Measurements from ENCODE around the gene GRK7.
A peak's percentile ranks its signal among the peaks of the same experiment; 100 is the strongest.
"Not testable (repeated sequence)": the region's sequence is repeated elsewhere in the genome, so short reads cannot be mapped to it uniquely, and the experiment has no call there.

Gene GRK7

DNA sequence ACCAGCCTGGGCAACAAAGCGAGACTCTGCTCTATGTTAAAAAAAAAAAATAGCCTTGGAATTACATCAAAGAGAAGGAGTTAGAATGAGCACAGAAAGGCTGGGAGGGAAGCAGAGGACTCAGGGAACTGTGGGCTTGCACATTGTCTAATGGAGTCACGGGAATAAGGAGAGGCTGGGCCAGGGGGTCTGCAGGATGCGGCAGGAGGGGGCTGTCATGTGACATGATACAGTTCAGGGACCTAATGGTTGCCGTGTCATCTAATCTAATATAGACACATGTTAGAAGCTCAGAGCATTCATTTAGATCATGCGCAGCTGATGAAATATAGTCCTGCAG is 32.5 kb downstream of the GRK7 start:
- no peak for DNase-seq (ENCODE audit: low read depth)

DNA sequence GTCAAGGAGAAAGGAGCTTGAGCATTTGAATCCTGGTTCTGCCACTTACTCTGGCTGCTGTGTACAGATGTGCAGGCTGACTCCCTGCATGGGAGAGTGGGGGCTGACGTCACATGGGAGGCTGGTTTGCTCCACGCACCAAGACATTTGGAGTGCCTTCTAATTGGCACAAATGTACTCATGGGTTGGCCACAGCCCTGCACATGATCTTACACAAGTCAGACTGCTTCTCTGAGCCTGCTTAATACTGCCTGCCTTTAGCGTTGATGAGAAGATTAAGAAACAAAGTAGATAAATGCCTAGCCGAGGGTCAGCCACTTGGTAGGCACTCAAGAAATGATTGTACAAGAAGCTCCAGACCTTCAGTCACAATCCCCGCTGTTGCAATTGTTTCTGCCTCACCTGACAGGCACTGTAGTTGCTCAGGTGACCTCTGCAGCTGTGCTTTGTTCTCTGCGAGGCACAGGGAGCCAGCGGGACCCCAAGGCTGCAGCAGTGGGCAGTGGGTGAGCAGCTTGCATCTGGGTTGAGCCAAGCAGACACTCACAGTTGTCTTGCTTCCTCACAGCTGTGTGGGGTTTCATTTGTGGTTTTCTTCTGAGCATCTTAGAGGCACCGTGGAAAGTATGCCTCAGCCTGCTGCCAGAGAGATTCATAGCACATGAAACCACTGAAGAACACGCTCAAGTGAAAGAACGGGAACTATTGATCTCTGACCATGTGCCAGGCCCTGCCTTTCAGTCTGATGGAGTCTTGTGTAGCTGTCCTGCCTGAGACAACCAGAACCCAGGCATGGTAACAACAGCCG is 33.1 kb downstream of the GRK7 start:
- DNase-seq (ENCODE audit: low read depth), result peak; percentile 80

DNA sequence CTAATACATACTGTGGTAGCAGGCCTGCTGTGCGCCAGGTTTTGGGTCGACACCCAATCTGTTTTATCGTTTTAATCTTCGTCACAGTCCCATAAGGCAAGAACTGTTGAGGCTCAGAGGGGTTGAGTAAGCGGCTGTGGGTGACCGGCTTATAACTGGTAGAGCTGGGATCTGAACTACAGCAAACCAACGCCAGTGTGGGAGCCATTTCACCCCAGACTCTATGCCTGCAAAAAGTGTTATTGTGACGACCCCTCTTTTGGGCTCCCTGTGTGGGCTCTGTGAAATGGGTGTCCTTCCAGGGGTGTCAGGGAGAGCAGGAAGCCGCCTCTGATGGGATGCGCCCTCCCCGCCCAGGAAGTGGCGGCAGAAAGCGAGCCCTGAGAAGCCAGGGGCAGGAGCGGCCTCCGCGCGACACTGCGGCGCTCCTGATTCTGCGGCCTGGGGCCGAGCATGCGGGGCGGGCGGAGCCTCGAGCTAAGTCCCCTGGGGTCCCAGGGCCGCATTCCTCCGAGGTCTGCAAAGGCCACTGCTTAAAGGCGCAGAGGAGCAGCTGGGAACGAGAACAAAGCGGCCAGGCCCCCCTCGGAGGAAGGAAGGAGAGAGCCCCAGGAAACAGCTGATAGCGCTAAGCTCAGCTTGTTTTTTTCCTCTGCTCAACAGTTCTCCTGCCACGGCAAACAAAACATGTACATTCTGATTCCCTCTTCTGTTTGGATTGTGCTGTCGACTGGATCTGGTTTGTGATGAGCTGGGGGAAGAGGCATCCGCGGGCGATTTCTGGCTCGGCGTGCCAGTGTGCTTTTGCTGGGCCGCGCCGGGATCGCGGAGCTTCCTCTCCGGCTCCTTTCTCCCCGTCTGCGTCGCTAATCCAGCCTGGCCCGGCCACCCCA is 33.9 kb downstream of the GRK7 start:
- DNase-seq (ENCODE audit: low read depth), result no peak

DNA sequence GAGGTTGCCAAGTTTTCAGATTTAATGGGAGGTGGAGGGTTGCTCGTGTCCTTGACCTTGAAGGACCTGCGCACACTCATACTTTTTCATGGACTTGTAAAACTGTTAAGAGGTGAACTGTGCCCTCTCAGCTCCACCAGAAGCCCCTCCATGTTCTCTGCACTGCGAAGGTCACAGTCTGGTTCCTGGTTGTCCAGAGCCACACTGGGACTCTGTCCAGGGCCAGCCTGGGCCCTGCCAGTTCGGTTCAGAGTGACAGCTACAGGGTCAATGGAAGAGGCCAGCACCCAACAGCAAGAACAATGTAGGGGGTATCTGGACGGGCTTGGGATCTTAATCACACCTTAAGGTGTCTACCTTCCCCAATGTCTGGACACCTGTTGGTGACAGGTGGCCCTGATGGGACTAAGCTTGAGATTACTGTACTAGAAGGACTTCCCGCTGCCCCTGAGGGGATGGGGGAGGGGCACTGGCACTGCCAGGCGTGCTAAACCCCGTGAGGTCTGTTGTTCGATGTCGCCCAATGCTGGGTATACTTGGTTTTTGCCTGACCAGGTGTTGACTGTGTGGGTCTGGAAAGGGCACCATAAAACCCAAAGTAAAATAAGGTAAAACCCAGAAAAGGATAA is 34.7 kb downstream of the GRK7 start:
- no peak for DNase-seq (ENCODE audit: low read depth)

DNA sequence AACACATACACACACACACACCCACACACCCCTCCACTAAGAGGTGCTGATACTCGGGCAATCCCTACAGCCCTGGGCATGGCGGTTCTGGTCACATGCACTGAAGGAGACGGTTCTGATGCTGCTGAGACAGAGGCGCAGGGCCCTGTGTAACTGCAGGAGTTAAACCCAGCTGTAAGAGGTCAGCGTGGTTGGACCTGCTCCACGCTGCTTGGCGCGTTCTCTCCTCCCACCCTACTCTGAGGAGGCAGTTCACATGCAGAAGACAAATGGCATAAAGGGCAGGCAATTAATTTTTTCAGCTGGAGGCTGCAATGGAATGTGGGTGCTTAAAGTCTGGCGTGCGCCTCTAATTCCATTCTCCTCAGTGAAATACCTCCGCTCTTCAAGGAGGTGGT is 35.2 kb downstream of the GRK7 start:
- DNase-seq (ENCODE audit: low read depth), result no peak

DNA sequence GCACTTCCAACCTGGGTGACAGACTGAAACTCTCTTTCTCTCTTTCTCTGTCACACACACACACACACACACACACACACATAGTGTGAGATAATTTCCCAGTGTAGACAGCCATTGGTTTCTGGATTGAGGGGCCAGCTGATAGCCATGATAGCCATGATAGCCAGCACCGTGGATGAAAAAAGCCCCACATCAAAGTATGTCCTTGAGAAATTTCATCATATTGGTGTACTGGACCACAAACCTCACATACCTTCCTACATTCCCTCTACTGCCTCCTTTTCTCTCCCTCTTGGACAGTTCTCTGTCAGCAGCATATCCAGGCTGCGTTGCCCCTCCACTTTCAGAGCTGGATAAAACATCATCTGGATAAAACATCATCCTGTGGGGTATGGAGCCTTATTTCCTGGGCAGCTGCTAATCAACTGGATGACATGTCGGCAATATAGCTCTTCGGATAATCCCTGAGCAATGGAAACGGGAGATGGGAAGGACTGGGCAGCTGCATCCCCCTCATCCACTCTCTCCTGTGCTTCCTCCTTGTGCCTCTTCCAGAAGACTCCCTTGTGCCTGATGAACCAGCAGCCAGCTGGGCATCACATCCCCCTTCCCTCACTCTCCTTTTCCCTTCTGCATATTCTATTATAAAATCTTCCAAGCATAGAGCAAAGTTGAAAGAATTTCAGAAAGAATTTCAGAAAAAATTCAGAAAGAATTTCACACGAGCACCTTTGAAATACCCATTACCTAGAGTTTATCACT is 39.3 kb downstream of the GRK7 start:
- no peak for DNase-seq (ENCODE audit: low read depth)

DNA sequence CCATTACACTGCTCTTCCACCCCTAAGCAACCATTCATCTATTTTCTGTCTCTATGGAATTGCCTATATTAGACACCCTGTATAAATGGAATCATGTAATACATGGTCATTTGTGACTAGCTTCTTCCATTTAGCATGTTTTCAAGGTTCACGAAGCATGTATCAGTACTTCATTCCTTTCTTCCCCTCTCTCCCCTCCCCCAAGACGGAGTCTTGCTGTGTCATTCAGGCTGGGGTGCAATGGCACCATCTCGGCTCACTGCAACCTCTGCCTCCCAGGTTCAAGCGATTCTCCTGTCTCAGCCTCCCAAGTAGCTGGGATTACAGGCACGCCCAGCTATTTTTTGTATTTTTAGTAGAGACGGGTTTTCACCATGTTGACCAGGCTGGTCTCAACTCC is 40.3 kb downstream of the GRK7 start:
- not testable (repeated sequence) for DNase-seq (ENCODE audit: low read depth)

DNA sequence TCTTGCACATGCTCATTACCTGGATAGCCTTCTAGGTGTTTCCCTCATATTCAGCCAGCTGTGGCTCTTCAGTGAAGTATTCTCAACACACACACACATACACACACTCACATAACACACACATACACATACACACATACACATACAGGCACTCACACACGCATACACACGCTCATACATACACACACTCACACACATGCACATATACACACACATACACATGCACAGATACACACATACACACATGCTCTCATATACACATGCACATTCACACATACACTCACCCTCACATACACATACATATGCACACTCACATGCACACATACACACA is 41.2 kb downstream of the GRK7 start:
- DNase-seq (ENCODE audit: low read depth), result no peak

DNA sequence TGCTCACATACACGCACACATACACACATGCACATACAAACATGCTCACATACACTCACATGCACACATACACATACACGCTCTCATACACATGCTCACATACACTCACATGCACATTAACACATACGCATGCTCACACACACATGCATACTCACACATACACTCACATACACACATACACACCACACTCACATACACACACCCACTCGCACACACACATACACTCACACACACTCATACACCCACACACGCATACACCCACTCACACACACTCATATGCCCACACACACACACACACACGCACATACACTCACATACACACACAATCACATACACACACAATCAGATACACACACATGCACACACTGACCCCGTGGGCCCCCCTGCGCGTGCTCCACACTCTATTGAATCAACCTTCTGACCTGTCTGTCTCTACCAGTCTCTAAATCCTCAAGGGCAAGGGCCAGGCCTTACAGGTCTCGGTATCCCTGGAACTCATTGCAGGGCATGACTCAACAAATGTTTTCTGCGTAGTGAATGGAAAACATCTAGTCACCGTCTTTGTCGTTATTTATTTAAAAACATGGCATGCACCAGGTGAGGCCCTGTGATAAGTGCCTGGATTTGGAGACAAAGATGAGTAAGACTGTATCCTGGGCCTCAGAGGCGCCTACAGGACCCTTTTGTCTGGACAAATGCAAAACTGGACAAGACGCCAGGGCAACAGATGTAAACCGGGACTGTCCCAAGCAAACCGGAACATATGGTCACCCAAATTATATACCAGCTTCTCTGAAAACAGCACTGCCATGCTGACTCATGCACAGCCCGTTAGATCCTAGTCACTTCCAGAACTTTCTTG is 41.8 kb downstream of the GRK7 start:
- no peak for DNase-seq (ENCODE audit: low read depth)

DNA sequence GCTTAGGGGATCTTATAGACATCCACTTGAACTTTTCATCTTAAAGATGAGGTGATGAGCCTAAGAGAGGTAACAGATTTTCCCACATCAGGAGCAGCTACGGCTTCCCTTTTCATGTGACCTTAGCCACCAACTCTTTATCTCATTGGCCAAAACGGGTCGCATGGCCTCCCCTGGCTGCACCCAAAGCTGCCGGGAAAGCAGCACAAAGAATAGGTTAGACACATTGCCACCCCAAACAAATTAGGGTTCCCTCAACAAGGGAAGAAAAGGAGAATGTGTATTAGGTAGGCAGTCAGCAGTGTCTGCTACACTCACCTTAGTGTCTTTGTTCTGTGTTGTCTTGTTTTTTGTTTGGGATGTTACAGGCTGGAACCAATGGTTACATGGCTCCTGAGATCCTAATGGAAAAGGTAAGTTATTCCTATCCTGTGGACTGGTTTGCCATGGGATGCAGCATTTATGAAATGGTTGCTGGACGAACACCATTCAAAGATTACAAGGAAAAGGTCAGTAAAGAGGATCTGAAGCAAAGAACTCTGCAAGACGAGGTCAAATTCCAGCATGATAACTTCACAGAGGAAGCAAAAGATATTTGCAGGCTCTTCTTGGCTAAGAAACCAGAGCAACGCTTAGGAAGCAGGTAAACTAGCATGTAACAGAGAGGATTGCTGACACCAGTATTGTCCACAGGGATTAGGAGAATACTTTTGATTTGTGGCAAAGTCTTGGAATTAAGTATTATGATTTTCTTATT is 44.2 kb downstream of the GRK7 start:
- DNase-seq (ENCODE audit: low read depth), result no peak

DNA sequence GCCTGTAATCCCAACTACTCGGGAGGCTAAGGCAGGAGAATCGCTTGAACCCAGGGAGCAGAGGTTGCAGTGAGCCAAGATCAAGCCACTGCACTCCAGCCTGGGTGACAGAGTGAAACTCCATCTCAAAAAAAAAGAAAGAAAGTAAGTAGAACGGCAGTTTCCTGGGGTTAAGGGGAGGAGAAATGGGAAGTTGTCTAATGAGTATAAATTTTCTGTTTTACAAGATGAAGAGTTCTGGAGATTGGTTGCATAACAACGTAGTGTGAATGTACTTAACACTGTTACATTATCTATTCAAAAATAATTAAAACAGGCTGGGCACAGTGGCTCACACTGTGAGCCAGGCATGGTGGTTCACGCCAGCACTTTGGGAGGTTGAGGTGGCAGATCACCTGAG is 45.4 kb downstream of the GRK7 start:
- no peak for DNase-seq (ENCODE audit: low read depth)

DNA sequence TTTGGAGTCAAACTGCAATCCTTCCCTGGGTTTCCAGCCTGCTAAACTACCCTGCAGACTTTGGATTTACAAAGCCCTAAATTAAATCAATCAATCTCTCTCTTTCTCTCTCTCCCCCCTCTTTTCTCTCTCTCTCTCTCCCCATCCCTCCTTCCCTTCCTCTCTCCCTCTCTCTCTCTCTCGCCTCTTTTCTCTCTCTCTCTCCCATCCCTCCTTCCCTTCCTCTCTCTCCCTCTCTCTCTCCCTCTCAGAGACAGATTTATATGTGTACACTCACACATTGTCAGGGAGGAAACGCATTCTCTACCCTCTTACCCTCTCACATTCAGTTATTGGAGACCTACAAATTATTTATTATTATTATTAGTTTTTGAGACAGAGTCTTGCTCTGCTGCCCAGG is 47.0 kb downstream of the GRK7 start:
- DNase-seq (ENCODE audit: low read depth), result no peak

DNA sequence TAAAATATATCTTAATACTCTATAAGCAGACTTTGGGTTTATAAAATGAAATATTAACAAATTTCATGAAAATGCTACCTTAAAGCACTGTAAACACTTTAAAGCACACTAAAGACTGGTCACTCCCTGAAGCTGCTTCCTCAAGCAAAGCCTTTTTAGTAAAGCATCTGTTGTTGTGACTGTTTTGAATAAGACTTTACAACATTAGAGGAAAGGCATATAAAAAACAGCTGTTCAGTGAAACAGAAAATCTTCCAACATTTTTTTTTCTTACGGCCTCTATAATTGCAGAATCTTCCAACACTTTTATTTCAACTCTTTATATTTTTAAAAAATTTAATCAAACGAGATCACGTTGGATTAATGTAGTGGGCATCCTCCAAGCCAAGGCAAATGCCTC is 48.1 kb downstream of the GRK7 start:
- DNase-seq (ENCODE audit: low read depth), result no peak

DNA sequence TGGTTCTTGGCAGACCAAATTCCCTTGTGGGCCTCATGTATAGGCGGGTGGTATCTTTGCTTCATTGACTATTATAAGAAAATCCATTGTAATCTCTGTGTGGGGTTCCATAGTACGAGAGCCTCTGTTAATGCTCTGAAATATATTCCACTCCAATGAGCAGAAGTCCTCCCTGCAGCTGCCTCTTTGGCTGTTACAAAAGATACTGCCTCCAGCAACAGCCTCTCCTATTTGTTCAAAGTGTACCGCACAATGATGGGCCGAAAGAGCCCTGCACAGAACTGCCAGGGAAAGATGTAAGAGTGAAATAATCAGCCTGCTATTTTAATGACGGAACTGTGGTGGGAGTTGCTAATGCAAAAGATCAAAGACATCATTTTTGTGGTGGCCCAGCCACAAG is 48.9 kb downstream of the GRK7 start:
- no peak for DNase-seq (ENCODE audit: low read depth)

DNA sequence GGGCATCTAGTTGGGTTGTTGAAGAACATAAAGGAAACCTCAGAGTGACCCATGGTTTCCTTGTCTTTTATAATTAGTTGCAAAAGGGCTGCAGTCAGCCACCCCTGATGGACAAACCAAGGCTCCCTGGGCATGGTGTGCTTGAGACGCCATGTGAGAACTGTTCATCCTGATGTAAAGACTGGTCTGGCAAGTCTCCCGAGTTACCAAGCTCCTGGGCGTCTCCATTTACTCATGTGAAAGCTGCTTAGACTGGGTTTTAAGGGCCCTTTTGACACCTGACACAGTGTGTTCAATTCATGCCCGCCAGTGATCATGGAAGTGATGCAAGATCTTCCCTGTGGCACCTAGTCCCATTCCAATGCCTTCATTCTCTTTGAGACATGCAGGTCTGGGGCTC is 49.4 kb downstream of the GRK7 start:
- no peak for DNase-seq (ENCODE audit: low read depth)
